HG03139 (cell line): Measurements from ENCODE around the gene MAGEB6B.
"Not testable (repeated sequence)": the region's sequence is repeated elsewhere in the genome, so short reads cannot be mapped to it uniquely, and the experiment has no call there.

Experiments
- ATAC-seq: cut with Tn5 transposase; IDR thresholded peaks from one replicate; pipeline ENCODE4 v1.9.1; 2021; ENCODE audit not compliant: unreplicated experiment

MAGEB6B gene

GRCh38 chrX:26160301-26160700, at the start of gene MAGEB6B:
MAGEB6B (plus strand) TSS chrX:26160601; CDS start chrX:26160601, 0 bp downstream.
- ATAC-seq = no peak

GRCh38 chrX:26138274-26138673, 22.1 kb upstream of the MAGEB6B start, which contains the start of gene MAGEB18:
MAGEB18 (plus strand) TSS chrX:26138343; CDS start chrX:26138986, 643 bp downstream.
- ATAC-seq = no peak

GRCh38 chrX:26146024-26146423, 14.4 kb upstream of the MAGEB6B start:
- ATAC-seq = no peak

GRCh38 chrX:26192204-26192603, 31.8 kb downstream of the MAGEB6B start, which contains the start of gene MAGEB6:
MAGEB6 (plus strand) TSS chrX:26192440; CDS start chrX:26193847, 1,407 bp downstream.
- ATAC-seq = no peak

GRCh38 chrX:26203561-26203960, 43.2 kb downstream of the MAGEB6B start:
- no peak for ATAC-seq

GRCh38 chrX:26204717-26205116, 44.3 kb downstream of the MAGEB6B start:
- ATAC-seq = not testable (repeated sequence)

GRCh38 chrX:26208012-26208411, 47.6 kb downstream of the MAGEB6B start:
- no peak for ATAC-seq
